Adipocyte (in vitro differentiated cells): ENCODE data around the gene ZMIZ2.
"Not testable (repeated sequence)": the region's sequence is repeated elsewhere in the genome, so short reads cannot be mapped to it uniquely, and the experiment has no call there.

Source experiments
- DNase-seq: peaks from one replicate; pipeline ENCODE4 v3.0.0-alpha.2; 2015; ENCODE audit warnings: low read depth
- H3K27me3 ChIP-seq: replicated peaks from 2 replicates; pipeline ENCODE4 v1.7.0; 2013; ENCODE audit warnings: mild to moderate bottlenecking, low read length, moderate library complexity; ENCODE audit not compliant: control insufficient read depth, insufficient read depth
- H3K36me3 ChIP-seq: 2 replicates; pipeline ENCODE4 v1.7.0; 2013; ENCODE audit warnings: low read length, mild to moderate bottlenecking, moderate library complexity; ENCODE audit not compliant: control insufficient read depth, insufficient read depth, severe bottlenecking
- H3K4me1 ChIP-seq: 2 replicates; pipeline ENCODE4 v1.7.0; 2013; ENCODE audit warnings: mild to moderate bottlenecking, low read length, moderate library complexity; ENCODE audit not compliant: control insufficient read depth, insufficient read depth
- H3K4me3 ChIP-seq: 2 replicates; pipeline ENCODE4 v1.7.0; 2013; ENCODE audit warnings: mild to moderate bottlenecking, low read length, moderate library complexity
- H3K9ac ChIP-seq: 2 replicates; pipeline ENCODE4 v1.7.0; 2013; ENCODE audit warnings: mild to moderate bottlenecking, low read length, moderate library complexity
- H3K9me3 ChIP-seq: 2 replicates; pipeline ENCODE4 v1.7.0; 2013; ENCODE audit warnings: mild to moderate bottlenecking, low read length, moderate library complexity; ENCODE audit not compliant: control insufficient read depth

Gene ZMIZ2

GRCh38 chr7:44709945-44710596 lies 38.6 kb upstream of the ZMIZ2 start:
- Histone ChIP-seq H3K4me3 (no peak overlapping the region), H3K36me3 (peaks cover 31% of the 10 kb centered on the region), H3K9ac (no peak overlapping the region), H3K4me1 (peaks cover 8% of the 10 kb centered on the region), H3K9me3 (no peaks in the 10 kb centered on the region), H3K27me3 (no peaks in the 10 kb centered on the region)
- DNase-seq, result no peak

DNA sequence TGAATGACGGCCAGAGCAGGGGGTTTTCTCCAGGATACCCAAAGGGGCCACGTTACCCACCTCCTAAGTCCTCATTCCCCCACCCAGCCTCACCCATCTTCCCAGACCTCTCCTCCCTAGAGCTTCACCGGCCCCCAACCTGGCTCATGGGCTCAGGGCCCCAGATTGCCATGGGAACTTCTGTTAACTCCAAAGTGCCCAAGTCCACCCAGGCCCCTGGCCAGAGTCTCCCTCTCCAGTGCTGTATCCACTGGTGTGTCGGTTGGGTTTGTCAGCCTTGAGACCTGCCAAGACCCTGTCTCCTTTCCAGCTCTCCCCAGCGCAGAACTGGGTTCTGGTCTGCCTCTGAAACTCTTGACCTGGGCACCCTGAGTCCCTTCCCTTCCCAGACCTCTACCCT lies 37.1 kb upstream of the ZMIZ2 start:
- Histone ChIP-seq H3K36me3 (peaks cover 31% of the 10 kb centered on the region), H3K4me3 (no peak overlapping the region), H3K9me3 (no peaks in the 10 kb centered on the region), H3K27me3 (no peaks in the 10 kb centered on the region), H3K9ac (no peak overlapping the region), H3K4me1 (peaks cover 8% of the 10 kb centered on the region)
- DNase-seq, result no peak

DNA sequence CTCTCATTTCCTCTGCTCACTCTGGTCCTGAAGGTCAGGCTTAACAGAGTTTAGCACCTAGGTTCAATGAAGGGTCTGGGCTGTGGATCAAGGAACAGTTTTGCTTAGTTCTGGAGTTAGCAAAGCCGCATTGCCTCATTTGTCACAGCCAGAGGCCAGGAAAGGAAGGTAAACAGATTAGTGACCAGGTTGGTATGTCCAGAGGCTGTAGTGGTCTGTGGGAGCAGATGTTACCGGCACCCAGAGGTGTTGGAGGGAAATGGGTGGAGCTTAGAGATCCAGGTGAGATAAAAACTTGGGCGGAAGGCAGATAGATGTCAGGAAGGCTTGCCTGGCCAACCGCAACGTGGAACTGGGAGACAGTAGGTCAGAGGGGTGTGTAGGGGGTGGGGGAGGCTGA lies 36.6 kb upstream of the ZMIZ2 start:
- Histone ChIP-seq H3K36me3 (peaks cover 29% of the 10 kb centered on the region), H3K27me3 (no peaks in the 10 kb centered on the region), H3K9ac (no peak overlapping the region), H3K4me3 (no peak overlapping the region), H3K4me1 (peaks cover 8% of the 10 kb centered on the region), H3K9me3 (no peaks in the 10 kb centered on the region)
- no peak for DNase-seq

GRCh38 chr7:44713141-44713540 lies 35.5 kb upstream of the ZMIZ2 start:
- Histone ChIP-seq H3K27me3 (no peaks in the 10 kb centered on the region), H3K4me1 (peaks cover 8% of the 10 kb centered on the region), H3K4me3 (no peak overlapping the region), H3K9me3 (no peaks in the 10 kb centered on the region), H3K36me3 (peaks cover 18% of the 10 kb centered on the region), H3K9ac (no peak overlapping the region)
- DNase-seq, result no peak

DNA sequence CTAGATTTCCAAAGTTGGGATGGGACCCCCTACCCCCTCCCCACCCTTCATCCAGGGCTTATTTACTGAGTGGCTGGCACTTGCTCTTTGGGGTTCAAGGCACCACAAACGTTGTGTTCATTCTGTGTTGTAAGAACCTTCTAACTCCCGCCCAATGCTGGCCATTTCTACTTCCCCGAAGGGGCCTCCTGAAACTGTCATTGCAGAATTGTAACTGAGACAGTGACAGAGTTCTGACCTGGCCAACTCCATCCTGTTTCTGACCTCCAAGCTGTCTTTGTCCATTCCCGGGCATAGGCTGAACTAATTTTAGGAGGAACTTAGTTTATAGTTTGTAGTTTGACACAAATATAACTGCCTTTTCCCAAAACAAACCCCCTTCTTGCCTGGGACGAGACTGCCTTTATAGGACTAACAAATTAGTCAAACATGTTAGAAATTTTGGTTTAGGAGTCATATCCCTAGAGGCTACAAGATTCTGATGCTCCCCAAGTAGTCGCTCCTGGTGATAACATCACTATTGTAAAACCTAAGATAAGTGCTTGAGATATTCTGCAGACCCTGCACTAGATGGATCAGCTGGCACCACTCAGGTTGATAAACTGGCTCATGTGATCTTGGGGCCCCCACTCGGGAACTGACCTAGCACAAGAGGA lies 34.8 kb upstream of the ZMIZ2 start:
- no peak for DNase-seq
- Histone ChIP-seq H3K27me3 (no peaks in the 10 kb centered on the region), H3K9me3 (no peaks in the 10 kb centered on the region), H3K4me1 (peaks cover 8% of the 10 kb centered on the region), H3K9ac (no peak overlapping the region), H3K36me3 (peaks cover 14% of the 10 kb centered on the region), H3K4me3 (no peak overlapping the region)

GRCh38 chr7:44716205-44716604 lies 32.4 kb upstream of the ZMIZ2 start:
- Histone ChIP-seq H3K36me3 (no peaks in the 10 kb centered on the region), H3K9ac (no peak overlapping the region), H3K27me3 (no peaks in the 10 kb centered on the region), H3K4me3 (no peak overlapping the region), H3K4me1 (peaks cover 8% of the 10 kb centered on the region), H3K9me3 (no peaks in the 10 kb centered on the region)
- no peak for DNase-seq

GRCh38 chr7:44720301-44720700 lies 28.3 kb upstream of the ZMIZ2 start:
- Histone ChIP-seq H3K9me3 (no peaks in the 10 kb centered on the region), H3K4me1 (no peaks in the 10 kb centered on the region), H3K4me3 (no peak overlapping the region), H3K36me3 (no peaks in the 10 kb centered on the region), H3K9ac (no peak overlapping the region), H3K27me3 (no peaks in the 10 kb centered on the region)
- DNase-seq, result no peak

DNA sequence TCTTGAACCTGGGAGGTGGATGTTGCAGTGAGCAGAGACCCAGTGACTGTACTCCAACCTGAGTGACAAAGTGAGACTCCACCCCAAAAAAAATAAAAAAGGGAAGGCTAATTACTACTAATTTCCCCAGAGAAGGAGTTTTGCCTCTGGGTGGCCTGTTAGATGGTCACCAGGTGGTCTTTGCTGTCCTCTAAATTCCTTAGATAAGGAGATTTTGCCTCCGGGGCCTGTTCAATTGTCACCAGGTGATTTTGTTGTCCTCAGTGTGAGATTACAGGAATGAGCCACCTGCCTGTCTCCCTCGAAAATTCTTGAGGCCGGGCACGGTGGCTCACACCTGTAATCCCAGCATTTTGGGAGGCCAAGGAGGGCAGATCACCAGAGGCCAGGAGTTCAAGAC lies 24.4 kb upstream of the ZMIZ2 start:
- Histone ChIP-seq H3K9ac (no peak overlapping the region), H3K9me3 (no peaks in the 10 kb centered on the region), H3K27me3 (no peaks in the 10 kb centered on the region), H3K4me3 (no peak overlapping the region), H3K4me1 (peaks cover 14% of the 10 kb centered on the region), H3K36me3 (no peaks in the 10 kb centered on the region)
- DNase-seq, result no peak

GRCh38 chr7:44726250-44726649 lies 22.4 kb upstream of the ZMIZ2 start:
- not testable (repeated sequence) for H3K27me3 ChIP-seq, DNase-seq
- peaks cover 18% of the 10 kb centered on the region for H3K4me1 ChIP-seq

DNA sequence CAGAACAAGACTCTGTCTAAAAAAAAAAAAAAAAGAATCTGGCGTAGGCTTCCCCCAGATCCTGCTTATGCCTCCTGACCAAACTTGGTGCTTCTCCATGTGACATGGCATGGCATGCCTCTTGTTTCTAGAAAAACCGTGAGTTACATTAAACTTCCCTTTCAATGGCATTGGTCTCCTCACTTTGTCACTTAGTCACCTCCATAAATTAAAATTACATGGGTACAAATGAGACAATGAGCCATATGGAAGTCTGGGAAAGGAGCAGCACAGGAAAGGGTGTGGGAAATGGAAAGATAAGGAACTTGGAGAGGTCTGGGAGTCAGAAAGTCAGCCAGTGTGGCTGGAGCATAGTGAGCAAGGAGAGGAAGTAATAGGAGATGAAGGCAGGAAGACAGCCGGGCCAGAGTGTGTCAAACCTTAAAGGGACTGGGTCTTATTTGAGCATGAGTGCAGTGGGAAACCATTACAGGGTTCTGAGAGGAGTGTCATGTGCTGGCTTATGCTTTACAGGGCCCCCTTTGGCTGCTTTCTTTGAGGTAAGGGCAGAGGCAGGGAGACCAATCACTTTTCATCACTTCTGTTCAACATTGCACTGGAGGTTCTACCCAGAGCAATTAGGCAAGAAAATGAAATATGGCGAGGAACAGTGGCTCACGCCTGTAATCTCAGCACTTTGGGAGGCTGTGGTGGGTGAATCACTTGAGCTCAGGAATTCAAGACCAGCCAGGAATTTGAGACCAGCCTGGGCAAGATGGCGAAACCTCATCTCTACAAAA lies 21.3 kb upstream of the ZMIZ2 start:
- Histone ChIP-seq H3K36me3 (no peaks in the 10 kb centered on the region), H3K4me1 (peaks cover 18% of the 10 kb centered on the region), H3K9me3 (no peaks in the 10 kb centered on the region), H3K27me3 (no peaks in the 10 kb centered on the region), H3K4me3 (peak overlapping the region; percentile 41), H3K9ac (peak overlapping the region; percentile 66)
- DNase-seq, result peak; percentile 38

More at GRCh38 chr7:44726250-44726649, 22.4 kb upstream of the ZMIZ2 start:
- H3K9me3 ChIP-seq, H3K4me3 ChIP-seq, H3K36me3 ChIP-seq, H3K9ac ChIP-seq: not testable (repeated sequence)

GRCh38 chr7:44727937-44728262 lies 20.7 kb upstream of the ZMIZ2 start:
- no peaks in the 10 kb centered on the region for H3K27me3 ChIP-seq
- H3K9ac ChIP-seq, result peak overlapping the region; percentile 66
- H3K9me3 ChIP-seq, result no peaks in the 10 kb centered on the region
- peaks cover 18% of the 10 kb centered on the region for H3K4me1 ChIP-seq
- H3K36me3 ChIP-seq, result no peaks in the 10 kb centered on the region
- no peak for DNase-seq
- H3K4me3 ChIP-seq, result no peak overlapping the region
